Subcutaneous abdominal adipose tissue (tissue), 5 donors: ENCODE measurements around the gene CEP131.
"Not testable (repeated sequence)": the region's sequence is repeated elsewhere in the genome, so short reads cannot be mapped to it uniquely, and the experiment has no call there.

Source experiments
- H3K27ac ChIP-seq: one replicate; pipeline ENCODE4 v1.7.0; 2013; ENCODE audit warnings: low read depth, mild to moderate bottlenecking, inconsistent platforms, low read length, moderate library complexity
- H3K27me3 ChIP-seq, 5 donors: one replicate each; pipeline ENCODE4 v1.7.0; 2013; ENCODE audit warnings: low read length in 5 of 5, inconsistent platforms in 1 of 5; ENCODE audit not compliant: control insufficient read depth in 5 of 5, insufficient read depth in 4 of 5
- H3K36me3 ChIP-seq, 5 donors: one replicate each; pipeline ENCODE4 v1.7.0; 2013; ENCODE audit warnings: low read length in 5 of 5; ENCODE audit not compliant: control insufficient read depth in 5 of 5, insufficient read depth in 5 of 5
- H3K4me1 ChIP-seq, 5 donors: one replicate each; pipeline ENCODE4 v1.7.0; 2013; ENCODE audit warnings: low read length in 5 of 5, mild to moderate bottlenecking in 3 of 5, moderate library complexity in 1 of 5; ENCODE audit not compliant: control insufficient read depth in 5 of 5, insufficient read depth in 5 of 5
- H3K4me3 ChIP-seq, 5 donors: one replicate each; pipeline ENCODE4 v1.7.0; 2013; ENCODE audit warnings: low read length in 5 of 5, low read depth in 1 of 5
- H3K9ac ChIP-seq, 5 donors: one replicate each; pipeline ENCODE4 v1.7.0; 2013; ENCODE audit warnings: low read length in 5 of 5, mild to moderate bottlenecking in 4 of 5, moderate library complexity in 3 of 5
- H3K9me3 ChIP-seq, 5 donors: one replicate each; pipeline ENCODE4 v1.7.0; 2013; ENCODE audit warnings: low read length in 5 of 5; ENCODE audit not compliant: control insufficient read depth in 5 of 5
- donor health status: healthy.
- donor health status: healthy.
- donor health status: healthy.
- donor health status: healthy.
- donor health status: healthy.

The CEP131 gene

DNA sequence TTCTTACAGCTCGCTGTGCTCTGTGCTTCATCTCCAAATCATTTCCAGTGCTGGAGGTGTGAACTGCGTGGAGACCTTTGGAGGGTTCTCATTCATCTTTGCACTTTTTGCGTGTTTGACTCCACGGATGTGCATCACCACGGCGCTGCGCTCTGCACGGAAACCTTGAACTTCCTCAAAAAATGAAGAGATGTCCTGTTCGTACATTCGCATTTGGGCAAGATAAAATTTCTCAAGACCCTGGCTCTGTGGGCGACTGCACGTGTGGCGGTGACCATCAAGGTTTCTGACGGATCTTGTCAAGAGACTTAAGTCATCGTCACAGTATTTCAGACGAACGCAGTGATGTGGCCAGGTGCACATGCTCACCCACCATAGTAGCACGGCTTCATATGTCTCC lies 67.8 kb downstream of the CEP131 start:
- Histone ChIP-seq H3K9me3 (no peaks in the 10 kb centered on the region), H3K9ac (no peak overlapping the region), H3K4me3 (no peak overlapping the region), H3K27me3 (peaks cover 3 to 16% (median 7%) of the 10 kb centered on the region in 5 donors), H3K36me3 (no peaks in the 10 kb centered on the region), H3K27ac (no peak overlapping the region), H3K4me1 (peaks cover 0 to 27% (median 10%) of the 10 kb centered on the region in 5 donors)

- H3K27ac ChIP-seq, H3K36me3 ChIP-seq, H3K4me3 ChIP-seq, H3K9me3 ChIP-seq, H3K9ac ChIP-seq: not testable (repeated sequence)
- peaks cover 0 to 12% (median 9%) of the 10 kb centered on the region in 5 donors for H3K27me3 ChIP-seq
- peaks cover 0 to 18% (median 6%) of the 10 kb centered on the region in 5 donors for H3K4me1 ChIP-seq
These were observed 68.7 kb downstream of the CEP131 start for GRCh38 chr17:81154016-81154415.

- H3K27ac ChIP-seq = no peak overlapping the region
- peaks cover 6 to 16% (median 15%) of the 10 kb centered on the region in 5 donors for H3K27me3 ChIP-seq
- no peak overlapping the region for H3K9ac ChIP-seq
- H3K9me3 ChIP-seq = no peaks in the 10 kb centered on the region
- H3K36me3 ChIP-seq = no peaks in the 10 kb centered on the region
- H3K4me3 ChIP-seq = peak overlapping the region in 1 of 5 donors; percentile 29
- H3K4me1 ChIP-seq = peaks cover 0 to 17% (median 6%) of the 10 kb centered on the region in 5 donors
These were observed 69.4 kb downstream of the CEP131 start for GRCh38 chr17:81153340-81153803.

- Histone ChIP-seq H3K9ac (no peak overlapping the region), H3K9me3 (no peaks in the 10 kb centered on the region), H3K36me3 (no peaks in the 10 kb centered on the region), H3K27me3 (peaks cover 6 to 19% (median 11%) of the 10 kb centered on the region in 5 donors), H3K4me3 (no peak overlapping the region), H3K4me1 (peaks cover 0 to 17% (median 6%) of the 10 kb centered on the region in 5 donors), H3K27ac (no peak overlapping the region)
These were observed 70.4 kb downstream of the CEP131 start for GRCh38 chr17:81152288-81152828.

DNA sequence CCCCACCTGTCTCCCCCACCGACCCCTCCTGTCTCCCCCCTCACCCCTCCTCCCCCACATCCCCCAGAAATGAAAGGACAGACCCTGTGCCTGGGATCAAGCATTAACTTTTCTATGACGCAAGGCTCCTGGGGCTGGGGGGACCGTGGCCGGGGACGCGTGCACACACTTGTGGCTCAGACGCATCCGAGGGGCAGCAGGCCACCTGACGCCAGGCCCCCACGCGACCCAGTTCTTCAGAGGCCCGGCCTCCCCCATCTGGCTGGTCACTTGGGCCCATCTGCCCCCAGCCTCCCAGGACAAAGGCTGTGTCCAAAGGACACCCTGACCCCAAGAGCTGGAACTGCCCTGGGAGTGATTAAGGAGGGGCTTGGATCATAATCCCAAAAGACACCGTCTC lies 71.5 kb downstream of the CEP131 start:
- Histone ChIP-seq H3K36me3 (no peaks in the 10 kb centered on the region), H3K27ac (no peak overlapping the region), H3K9ac (no peak overlapping the region), H3K4me3 (no peak overlapping the region), H3K4me1 (peaks cover 0 to 17% (median 6%) of the 10 kb centered on the region in 5 donors), H3K9me3 (no peaks in the 10 kb centered on the region), H3K27me3 (peaks cover 6 to 19% (median 11%) of the 10 kb centered on the region in 5 donors)

DNA sequence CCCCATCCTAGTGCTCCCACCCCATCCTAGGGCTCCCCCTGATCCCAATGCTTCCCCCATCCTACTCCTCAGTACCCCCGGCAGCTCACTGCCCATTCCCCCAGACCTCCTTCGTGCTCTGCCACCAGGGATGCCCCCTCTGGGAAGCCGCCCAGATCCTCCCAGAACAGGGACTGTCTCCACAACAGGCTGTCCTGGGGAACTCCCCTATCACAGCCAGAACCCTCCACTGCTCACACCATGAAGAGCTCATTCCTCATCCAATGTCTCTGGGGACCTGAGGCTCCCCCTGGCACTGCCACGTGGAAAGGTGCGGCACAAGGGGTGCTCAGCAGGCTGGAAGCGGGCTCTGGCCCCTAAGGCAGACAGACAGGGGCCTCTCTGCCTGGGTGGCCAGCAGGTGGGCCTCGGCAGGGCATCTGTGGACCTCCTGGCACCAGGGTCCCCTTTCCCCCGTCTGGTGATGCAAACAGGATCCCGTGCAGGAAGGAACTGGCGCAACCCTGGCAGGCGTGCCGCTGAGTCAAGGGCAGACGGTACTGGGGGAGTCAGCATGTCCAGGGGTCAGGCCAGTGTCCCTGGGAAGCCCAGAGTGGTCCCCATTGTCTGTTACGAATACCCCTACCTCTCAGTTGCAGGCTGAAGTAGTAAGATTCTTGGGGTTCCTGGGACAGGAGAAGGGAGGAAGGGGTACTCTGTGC lies 72.2 kb downstream of the CEP131 start:
- H3K4me3 ChIP-seq = peak overlapping the region in 1 of 5 donors; percentile 11
- H3K27ac ChIP-seq = no peak overlapping the region
- no peaks in the 10 kb centered on the region for H3K36me3 ChIP-seq
- peaks cover 0 to 17% (median 6%) of the 10 kb centered on the region in 5 donors for H3K4me1 ChIP-seq
- no peak overlapping the region for H3K9ac ChIP-seq
- H3K27me3 ChIP-seq = peaks cover 6 to 19% (median 11%) of the 10 kb centered on the region in 5 donors
- no peaks in the 10 kb centered on the region for H3K9me3 ChIP-seq

DNA sequence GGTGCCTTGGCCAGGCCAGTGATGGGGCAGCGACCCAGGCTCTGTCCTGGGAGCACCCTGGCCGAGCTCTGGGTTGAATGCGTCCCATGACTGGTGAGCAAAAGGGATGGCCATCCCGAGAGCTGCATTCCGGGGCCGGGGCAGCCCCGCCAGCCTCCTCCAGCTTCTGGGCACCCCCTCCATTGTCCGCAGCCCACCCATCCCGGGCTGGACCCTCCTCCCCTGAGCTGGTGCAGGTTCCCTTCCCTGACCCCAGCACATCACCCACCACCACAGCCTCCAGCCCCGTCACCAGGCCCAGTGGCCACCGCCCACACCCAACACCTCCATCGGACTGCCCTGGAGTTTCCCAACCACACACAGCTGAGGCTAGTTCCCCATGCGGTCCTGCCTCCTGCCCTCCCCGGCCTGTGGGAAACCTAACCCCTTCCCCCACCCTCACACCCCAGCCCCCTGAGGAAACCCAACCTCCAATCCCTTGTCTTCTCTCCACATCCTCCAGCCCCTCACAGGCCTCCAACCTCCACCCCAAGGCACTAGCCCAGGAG lies 73.7 kb downstream of the CEP131 start:
- H3K27ac ChIP-seq = no peak overlapping the region
- peaks cover 6 to 20% (median 11%) of the 10 kb centered on the region in 5 donors for H3K27me3 ChIP-seq
- H3K9ac ChIP-seq = no peak overlapping the region
- peaks cover 0 to 17% (median 6%) of the 10 kb centered on the region in 5 donors for H3K4me1 ChIP-seq
- no peak overlapping the region for H3K4me3 ChIP-seq
- no peaks in the 10 kb centered on the region for H3K9me3 ChIP-seq
- H3K36me3 ChIP-seq = no peaks in the 10 kb centered on the region

GRCh38 chr17:81148571-81148970 lies 74.2 kb downstream of the CEP131 start:
- Histone ChIP-seq H3K27me3 (peaks cover 6 to 23% (median 15%) of the 10 kb centered on the region in 5 donors), H3K27ac (no peak overlapping the region), H3K36me3 (no peaks in the 10 kb centered on the region), H3K4me1 (peaks cover 0 to 16% (median 6%) of the 10 kb centered on the region in 5 donors), H3K9ac (no peak overlapping the region), H3K4me3 (no peak overlapping the region), H3K9me3 (no peaks in the 10 kb centered on the region)

GRCh38 chr17:81147701-81148100 lies 75.1 kb downstream of the CEP131 start:
- Histone ChIP-seq H3K36me3 (no peaks in the 10 kb centered on the region), H3K9ac (no peak overlapping the region), H3K4me1 (peaks cover 1 to 16% (median 12%) of the 10 kb centered on the region in 5 donors), H3K9me3 (no peaks in the 10 kb centered on the region), H3K27me3 (peaks cover 6 to 23% (median 17%) of the 10 kb centered on the region in 5 donors), H3K4me3 (no peak overlapping the region), H3K27ac (no peak overlapping the region)

GRCh38 chr17:81146208-81146607 lies 76.6 kb downstream of the CEP131 start:
- not testable (repeated sequence) for H3K4me3 ChIP-seq, H3K27ac ChIP-seq, H3K9ac ChIP-seq, H3K36me3 ChIP-seq, H3K9me3 ChIP-seq
- peaks cover 1 to 15% (median 13%) of the 10 kb centered on the region in 5 donors for H3K4me1 ChIP-seq
- peaks cover 6 to 23% (median 17%) of the 10 kb centered on the region in 5 donors for H3K27me3 ChIP-seq
